OCI-LY3 (cell line): ENCODE results near the gene HCFC1.
A peak's percentile ranks its signal among the peaks of the same experiment; 100 is the strongest.

Experiments used
- H2AFZ ChIP-seq: fragments of 200-600, 300-600 bp; shearing (Covaris generic); 2 replicates; pipeline ENCODE4 v1.6.0; 2014; ENCODE audit warnings: antibody characterized with exemption, low read depth, low read length
- H3K27ac ChIP-seq: fragments of 200-600, 300-600 bp; sonication (generic); 2 replicates; pipeline ENCODE4 v1.5.1; 2014; ENCODE audit warnings: mild to moderate bottlenecking, low read length, moderate library complexity, mixed read lengths
- H3K27me3 ChIP-seq: fragments of 200-600, 300-600 bp; sonication (generic); 2 replicates; pipeline ENCODE4 v1.6.1; 2014; ENCODE audit warnings: low read depth, low read length, mixed read lengths
- H3K36me3 ChIP-seq: fragments of 200-600, 300-600 bp; sonication (generic); replicated peaks from 2 replicates; pipeline ENCODE3; 2014; ENCODE audit warnings: low read depth, low read length, mixed read lengths
- H3K4me1 ChIP-seq: fragments of 300-600, 200-600 bp; sonication (generic); 2 replicates; pipeline ENCODE4 v1.6.1; 2014; ENCODE audit warnings: low read length, mixed read lengths
- H3K4me2 ChIP-seq: fragments of 200-600, 300-600 bp; sonication (generic); 2 replicates; pipeline ENCODE4 v1.6.1; 2014; ENCODE audit warnings: low read length, mixed read lengths
- H3K4me3 ChIP-seq: fragments of 300-600, 200-600 bp; sonication (generic); 2 replicates; pipeline ENCODE4 v1.5.1; 2014; ENCODE audit warnings: antibody characterized with exemption, mild to moderate bottlenecking, low read length, moderate library complexity
- H3K79me2 ChIP-seq: fragments of 300-600, 200-600 bp; shearing (Covaris generic); 2 replicates; pipeline ENCODE4 v1.6.1; 2014; ENCODE audit warnings: mild to moderate bottlenecking, low read length, mixed read lengths
- H3K9ac ChIP-seq: fragments of 300-600, 200-600 bp; shearing (Covaris generic); 2 replicates; pipeline ENCODE4 v1.6.0; 2014; ENCODE audit warnings: mild to moderate bottlenecking, low read length, moderate library complexity
- H3K9me3 ChIP-seq: fragments of 200-600, 300-600 bp; shearing (Covaris generic); 2 replicates; pipeline ENCODE4 v1.6.1; 2014; ENCODE audit warnings: low read length, mixed read lengths; ENCODE audit not compliant: insufficient read depth
- H4K20me1 ChIP-seq: fragments of 200-600, 300-600 bp; sonication (generic); 2 replicates; pipeline ENCODE4 v1.6.1; 2016; ENCODE audit warnings: low read length, mixed read lengths; ENCODE audit not compliant: insufficient read depth
- EZH2phosphoT487 ChIP-seq: fragments of 200-600 bp; shearing (Covaris generic); IDR thresholded peaks from 2 replicates; pipeline ENCODE4 v1.6.1; 2018; ENCODE audit warnings: antibody characterized with exemption, mixed run types, low read depth
- TF ChIP-seq, protein P1 (sequence below): fragments of 200-600, 300-600 bp; sonication (generic); IDR thresholded peaks from 2 replicates; pipeline ENCODE4 v1.5.1; 2014; ENCODE audit warnings: antibody characterized with exemption, low read length, low read depth

The HCFC1 gene

GRCh38 chrX:153929576-153929975 lies 42.0 kb downstream of the HCFC1 start:
- Histone ChIP-seq H3K36me3 (peaks cover 13% of the 10 kb centered on the region), H3K79me2 (peaks cover 56% of the 10 kb centered on the region), H3K4me3 (peak overlapping the region; percentile 71; the same call in 1 of the 2 replicates), H3K4me1 (peaks cover 23% of the 10 kb centered on the region), H3K9me3 (no peaks in the 10 kb centered on the region), H2AFZ (no peak overlapping the region), H3K27me3 (no peaks in the 10 kb centered on the region), H3K27ac (peak overlapping the region; percentile 68), H4K20me1 (no peaks in the 10 kb centered on the region), H3K9ac (peak overlapping the region; percentile 65; the same call in 1 of the 2 replicates), H3K4me2 (peak overlapping the region; percentile 82)
- TF ChIP-seq, protein P1, sequence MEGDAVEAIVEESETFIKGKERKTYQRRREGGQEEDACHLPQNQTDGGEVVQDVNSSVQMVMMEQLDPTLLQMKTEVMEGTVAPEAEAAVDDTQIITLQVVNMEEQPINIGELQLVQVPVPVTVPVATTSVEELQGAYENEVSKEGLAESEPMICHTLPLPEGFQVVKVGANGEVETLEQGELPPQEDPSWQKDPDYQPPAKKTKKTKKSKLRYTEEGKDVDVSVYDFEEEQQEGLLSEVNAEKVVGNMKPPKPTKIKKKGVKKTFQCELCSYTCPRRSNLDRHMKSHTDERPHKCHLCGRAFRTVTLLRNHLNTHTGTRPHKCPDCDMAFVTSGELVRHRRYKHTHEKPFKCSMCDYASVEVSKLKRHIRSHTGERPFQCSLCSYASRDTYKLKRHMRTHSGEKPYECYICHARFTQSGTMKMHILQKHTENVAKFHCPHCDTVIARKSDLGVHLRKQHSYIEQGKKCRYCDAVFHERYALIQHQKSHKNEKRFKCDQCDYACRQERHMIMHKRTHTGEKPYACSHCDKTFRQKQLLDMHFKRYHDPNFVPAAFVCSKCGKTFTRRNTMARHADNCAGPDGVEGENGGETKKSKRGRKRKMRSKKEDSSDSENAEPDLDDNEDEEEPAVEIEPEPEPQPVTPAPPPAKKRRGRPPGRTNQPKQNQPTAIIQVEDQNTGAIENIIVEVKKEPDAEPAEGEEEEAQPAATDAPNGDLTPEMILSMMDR = no peak
- no peak for TF ChIP-seq EZH2phosphoT487

DNA sequence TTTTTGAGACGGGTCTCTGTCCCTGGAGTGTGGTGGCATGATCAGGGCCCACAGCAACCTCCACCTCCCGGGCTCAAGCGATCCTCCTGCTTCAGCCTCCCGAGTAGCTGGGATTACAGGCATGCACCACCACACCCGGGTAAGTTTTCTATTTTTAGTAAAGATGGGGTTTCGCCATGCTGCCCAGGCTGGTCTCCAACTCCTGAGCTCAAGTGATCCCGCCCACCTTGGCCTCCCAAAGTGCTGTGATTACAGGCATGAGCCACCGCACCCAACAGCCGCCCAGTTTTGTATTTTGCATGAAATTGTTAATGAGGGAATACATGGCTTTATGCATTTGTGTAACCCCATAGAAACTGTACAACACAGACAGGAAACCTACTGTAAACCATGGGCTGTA lies 42.8 kb downstream of the HCFC1 start:
- Histone ChIP-seq H2AFZ (no peak overlapping the region), H3K9ac (peak overlapping the region; percentile 65), H3K27me3 (no peaks in the 10 kb centered on the region), H4K20me1 (0 out of 2 replicates have a peak, but pooled peaks cover 6% of the 10 kb centered on the region), H3K36me3 (peaks cover 20% of the 10 kb centered on the region), H3K79me2 (peaks cover 56% of the 10 kb centered on the region), H3K9me3 (no peaks in the 10 kb centered on the region), H3K27ac (peak overlapping the region; percentile 68), H3K4me1 (peaks cover 28% of the 10 kb centered on the region), H3K4me3 (peak overlapping the region; percentile 71), H3K4me2 (peak overlapping the region; percentile 82)
- TF ChIP-seq EZH2phosphoT487 = no peak
- TF ChIP-seq, protein P1 = no peak

DNA sequence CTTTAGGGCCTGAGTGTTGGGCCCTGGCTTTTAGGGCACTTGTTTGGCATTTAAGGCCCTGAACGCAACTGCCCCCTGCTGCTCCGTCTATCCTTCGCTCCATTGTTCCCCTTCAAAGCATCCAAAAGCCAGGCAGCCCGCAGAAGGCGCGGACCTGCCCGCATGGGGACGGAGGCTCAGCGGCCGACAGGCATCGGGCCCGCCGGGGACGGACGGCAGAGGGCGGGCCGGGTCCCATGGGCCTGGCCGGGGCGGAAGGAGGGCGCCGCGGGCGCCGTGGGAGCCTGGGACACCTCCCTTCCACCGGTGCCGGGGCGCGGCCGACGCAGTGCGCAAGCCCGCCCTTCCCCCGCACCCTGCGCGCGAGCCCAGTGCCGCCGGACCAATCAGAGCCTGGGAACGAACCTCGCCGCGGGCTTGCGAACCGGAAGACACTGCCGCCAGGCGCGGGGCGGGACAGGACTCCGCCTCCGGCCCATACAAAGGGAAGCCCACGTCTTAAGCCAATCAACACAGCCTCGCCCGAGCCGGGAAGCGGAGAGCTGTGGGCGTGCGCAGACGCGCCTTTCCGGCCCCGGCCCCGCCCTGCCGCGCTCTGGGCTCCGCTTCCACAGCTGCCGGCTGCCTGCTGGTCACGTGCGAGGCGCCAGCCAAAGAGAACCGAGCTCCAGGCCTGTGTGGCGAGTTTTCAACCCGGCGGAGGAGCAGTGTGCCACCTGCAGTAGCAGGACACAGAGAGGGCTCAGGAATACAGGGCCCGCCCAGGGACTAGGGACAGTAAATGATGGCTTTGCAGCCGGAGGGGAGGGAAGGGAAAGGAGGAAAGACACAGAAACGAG lies 43.5 kb downstream of the HCFC1 start:
- H2AFZ ChIP-seq = no peak overlapping the region

DNA sequence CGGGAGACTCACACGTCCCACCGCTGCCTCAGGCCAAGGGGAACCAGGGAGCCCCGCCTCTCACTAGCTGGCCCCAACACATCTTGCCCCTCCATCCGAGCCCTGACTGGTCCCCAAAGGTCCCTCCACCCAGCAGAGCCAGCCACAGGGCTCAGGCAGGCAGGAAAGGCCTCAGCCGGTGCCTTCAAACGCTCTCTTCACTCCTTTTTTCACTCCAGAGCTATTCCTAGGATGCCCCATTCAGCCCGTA lies 44.0 kb downstream of the HCFC1 start:
- TF ChIP-seq, protein P1 = no peak
- TF ChIP-seq EZH2phosphoT487 = no peak
- Histone ChIP-seq H3K4me1 (peaks cover 33% of the 10 kb centered on the region), H3K36me3 (peaks cover 26% of the 10 kb centered on the region), H3K9ac (peak overlapping the region; percentile 100), H3K79me2 (peaks cover 56% of the 10 kb centered on the region), H3K27ac (peak overlapping the region; percentile 100), H3K9me3 (no peaks in the 10 kb centered on the region), H3K27me3 (no peaks in the 10 kb centered on the region), H4K20me1 (peaks cover 15% of the 10 kb centered on the region), H3K4me3 (peak overlapping the region; percentile 100), H3K4me2 (peak overlapping the region; percentile 91), H2AFZ (no peak overlapping the region)

More for the DNA sequence above, 43.5 kb downstream of the HCFC1 start:
- Histone ChIP-seq H3K27me3 (no peaks in the 10 kb centered on the region), H3K4me2 (peak overlapping the region; percentile 91), H3K79me2 (peaks cover 56% of the 10 kb centered on the region), H3K9me3 (no peaks in the 10 kb centered on the region), H3K4me3 (peak overlapping the region; percentile 100), H3K36me3 (peaks cover 26% of the 10 kb centered on the region), H3K27ac (peak overlapping the region; percentile 100), H4K20me1 (peaks cover 10% of the 10 kb centered on the region), H3K9ac (peak overlapping the region; percentile 100), H3K4me1 (peaks cover 32% of the 10 kb centered on the region)
- TF ChIP-seq, protein P1 = peak; percentile 20; the same call in 1 of the 2 replicates
- TF ChIP-seq EZH2phosphoT487 = no peak
